ENCODE data around the gene PPP1CA. TPM values are rescaled to one million over a fixed set of nuclear protein-coding genes. Genes with fewer than 3 reads are reported as not detected.

PPP1CA gene
- polyA plus RNA-seq, 1 donor: 112 TPM

- Histone ChIP-seq H3K4me3 (ENCODE audit: low read length) (peak within 1 kb of the TSS; percentile 50), H3K4me1 (ENCODE audit: control insufficient read depth, insufficient read depth, low read length) (peaks cover 45% of the 10 kb centered on the region), H3K27ac (ENCODE audit: low read length) (peak within 1 kb of the TSS; percentile 71), H3K27me3 (ENCODE audit: control insufficient read depth, insufficient read depth, low read length) (peaks cover 10% of the 10 kb centered on the region), H3K9me3 (ENCODE audit: control insufficient read depth, low read depth, low read length) (no peaks in the 10 kb centered on the region), H3K36me3 (ENCODE audit: control insufficient read depth, insufficient read depth, low read length) (no peaks in the 10 kb centered on the region)
- peak in 1 of 2 donors; percentile 77 for DNase-seq
- WGBS (ENCODE audit: insufficient coverage, low lambda C conversion rate): 0% methylated on average over 2 of the region's 76 CpGs
Measured at GRCh38 chr11:67372993-67373647, 28.5 kb downstream of the PPP1CA start, which contains the start of gene CLCF1. TSS of gene CLCF1 (minus strand) at chr11:67373598. CDS start at chr11:67373539, 59 bp downstream.

GRCh38 chr11:67372321-67372992, 29.2 kb downstream of the PPP1CA start:
- H3K4me3 ChIP-seq (ENCODE audit: low read length): peak overlapping the region; percentile 50
- no peaks in the 10 kb centered on the region for H3K9me3 ChIP-seq (ENCODE audit: control insufficient read depth, low read depth, low read length)
- peak in 1 of 2 donors; percentile 54 for DNase-seq
- WGBS (ENCODE audit: insufficient coverage, low lambda C conversion rate): no CpG with 5 or more reads among the region's 78 CpGs
- H3K36me3 ChIP-seq (ENCODE audit: control insufficient read depth, insufficient read depth, low read length): no peaks in the 10 kb centered on the region
- peaks cover 10% of the 10 kb centered on the region for H3K27me3 ChIP-seq (ENCODE audit: control insufficient read depth, insufficient read depth, low read length)
- H3K27ac ChIP-seq (ENCODE audit: low read length): peak overlapping the region; percentile 71
- H3K4me1 ChIP-seq (ENCODE audit: control insufficient read depth, insufficient read depth, low read length): peaks cover 51% of the 10 kb centered on the region

GRCh38 chr11:67371911-67372320, 29.7 kb downstream of the PPP1CA start:
- no CpG with 5 or more reads among the region's 16 CpGs for WGBS (ENCODE audit: insufficient coverage, low lambda C conversion rate)
- peak overlapping the region; percentile 71 for H3K27ac ChIP-seq (ENCODE audit: low read length)
- H3K36me3 ChIP-seq (ENCODE audit: control insufficient read depth, insufficient read depth, low read length): no peaks in the 10 kb centered on the region
- no peak for DNase-seq
- H3K27me3 ChIP-seq (ENCODE audit: control insufficient read depth, insufficient read depth, low read length): peaks cover 10% of the 10 kb centered on the region
- H3K4me1 ChIP-seq (ENCODE audit: control insufficient read depth, insufficient read depth, low read length): peaks cover 57% of the 10 kb centered on the region
- no peaks in the 10 kb centered on the region for H3K9me3 ChIP-seq (ENCODE audit: control insufficient read depth, low read depth, low read length)
- peak overlapping the region; percentile 50 for H3K4me3 ChIP-seq (ENCODE audit: low read length)

DNA sequence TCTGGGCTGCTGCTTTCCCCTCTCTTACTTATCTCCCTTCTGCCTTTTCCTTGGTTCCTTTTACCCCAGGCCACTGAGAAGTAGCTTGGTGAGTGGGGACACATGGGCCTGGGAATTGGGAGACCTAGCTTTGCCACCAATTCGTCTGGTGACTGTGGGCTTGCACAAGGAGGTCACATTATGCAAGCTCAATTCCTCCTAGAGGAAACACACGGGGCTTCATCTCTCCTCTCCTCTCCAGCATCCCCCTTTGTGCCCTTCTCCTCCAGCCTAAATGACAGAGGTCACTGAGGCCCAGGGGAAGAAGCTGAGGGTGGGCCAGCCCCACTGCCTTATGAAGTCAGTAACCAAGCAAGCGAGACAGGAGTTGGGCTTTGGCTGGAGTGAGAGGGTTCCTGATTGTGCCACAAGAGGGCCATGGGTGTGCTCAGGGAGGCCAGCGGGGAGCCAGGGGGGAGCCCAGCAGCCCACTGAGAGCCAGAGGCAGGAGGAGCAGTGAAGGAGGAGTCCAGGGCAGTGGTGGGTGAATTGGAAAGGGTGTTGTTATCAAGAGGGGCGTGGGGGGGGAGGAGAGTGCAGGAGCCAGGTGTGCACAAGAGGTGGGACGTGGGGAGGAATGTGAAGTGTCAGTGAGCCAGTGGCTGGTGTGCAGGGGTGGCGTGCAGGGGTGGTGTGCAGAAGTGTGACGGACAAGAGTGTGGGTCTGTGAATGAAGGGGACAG, 30.3 kb downstream of the PPP1CA start:
- H3K4me3 ChIP-seq (ENCODE audit: low read length): peak overlapping the region; percentile 50
- peak in 1 of 2 donors; percentile 57 for DNase-seq
- H3K4me1 ChIP-seq (ENCODE audit: control insufficient read depth, insufficient read depth, low read length): peaks cover 62% of the 10 kb centered on the region
- H3K9me3 ChIP-seq (ENCODE audit: control insufficient read depth, low read depth, low read length): no peaks in the 10 kb centered on the region
- WGBS (ENCODE audit: insufficient coverage, low lambda C conversion rate): no CpG with 5 or more reads among the region's 8 CpGs
- peak overlapping the region; percentile 71 for H3K27ac ChIP-seq (ENCODE audit: low read length)
- no peaks in the 10 kb centered on the region for H3K36me3 ChIP-seq (ENCODE audit: control insufficient read depth, insufficient read depth, low read length)
- H3K27me3 ChIP-seq (ENCODE audit: control insufficient read depth, insufficient read depth, low read length): peaks cover 9% of the 10 kb centered on the region

GRCh38 chr11:67370351-67371076, 31.1 kb downstream of the PPP1CA start:
- Histone ChIP-seq H3K4me1 (ENCODE audit: control insufficient read depth, insufficient read depth, low read length) (peaks cover 71% of the 10 kb centered on the region), H3K27me3 (ENCODE audit: control insufficient read depth, insufficient read depth, low read length) (peaks cover 1% of the 10 kb centered on the region), H3K36me3 (ENCODE audit: control insufficient read depth, insufficient read depth, low read length) (no peaks in the 10 kb centered on the region), H3K4me3 (ENCODE audit: low read length) (no peak overlapping the region), H3K27ac (ENCODE audit: low read length) (peak overlapping the region; percentile 76), H3K9me3 (ENCODE audit: control insufficient read depth, low read depth, low read length) (no peaks in the 10 kb centered on the region)
- peak in 1 of 2 donors; percentile 54 for DNase-seq
- WGBS (ENCODE audit: insufficient coverage, low lambda C conversion rate): no CpG with 5 or more reads among the region's 14 CpGs

- Histone ChIP-seq H3K4me1 (ENCODE audit: control insufficient read depth, insufficient read depth, low read length) (peaks cover 76% of the 10 kb centered on the region), H3K4me3 (ENCODE audit: low read length) (no peak overlapping the region), H3K9me3 (ENCODE audit: control insufficient read depth, low read depth, low read length) (no peaks in the 10 kb centered on the region), H3K27ac (ENCODE audit: low read length) (peak overlapping the region; percentile 76), H3K36me3 (ENCODE audit: control insufficient read depth, insufficient read depth, low read length) (peaks cover 4% of the 10 kb centered on the region), H3K27me3 (ENCODE audit: control insufficient read depth, insufficient read depth, low read length) (no peaks in the 10 kb centered on the region)
- DNase-seq: peak in 1 of 2 donors; percentile 29
- WGBS (ENCODE audit: insufficient coverage, low lambda C conversion rate): no CpG with 5 or more reads among the region's 12 CpGs
Measured at GRCh38 chr11:67369801-67370284, 31.8 kb downstream of the PPP1CA start.

GRCh38 chr11:67369275-67369674, 32.4 kb downstream of the PPP1CA start:
- Histone ChIP-seq H3K27me3 (ENCODE audit: control insufficient read depth, insufficient read depth, low read length) (no peaks in the 10 kb centered on the region), H3K4me3 (ENCODE audit: low read length) (no peak overlapping the region), H3K36me3 (ENCODE audit: control insufficient read depth, insufficient read depth, low read length) (peaks cover 10% of the 10 kb centered on the region), H3K4me1 (ENCODE audit: control insufficient read depth, insufficient read depth, low read length) (peaks cover 74% of the 10 kb centered on the region), H3K9me3 (ENCODE audit: control insufficient read depth, low read depth, low read length) (no peaks in the 10 kb centered on the region), H3K27ac (ENCODE audit: low read length) (peak overlapping the region; percentile 76)
- no CpG with 5 or more reads among the region's 8 CpGs for WGBS (ENCODE audit: insufficient coverage, low lambda C conversion rate)
- DNase-seq: peak in 1 of 2 donors; percentile 1

- Histone ChIP-seq H3K4me3 (ENCODE audit: low read length) (no peak overlapping the region), H3K36me3 (ENCODE audit: control insufficient read depth, insufficient read depth, low read length) (peaks cover 11% of the 10 kb centered on the region), H3K9me3 (ENCODE audit: control insufficient read depth, low read depth, low read length) (no peaks in the 10 kb centered on the region), H3K27ac (ENCODE audit: low read length) (no peak overlapping the region), H3K4me1 (ENCODE audit: control insufficient read depth, insufficient read depth, low read length) (peaks cover 68% of the 10 kb centered on the region), H3K27me3 (ENCODE audit: control insufficient read depth, insufficient read depth, low read length) (no peaks in the 10 kb centered on the region)
- DNase-seq: no peak
- WGBS (ENCODE audit: insufficient coverage, low lambda C conversion rate): no CpG with 5 or more reads among the region's 3 CpGs
Measured at GRCh38 chr11:67368621-67369020, 33.0 kb downstream of the PPP1CA start.

- DNase-seq: peak in 1 of 2 donors; percentile 9
- H3K27me3 ChIP-seq (ENCODE audit: control insufficient read depth, insufficient read depth, low read length): no peaks in the 10 kb centered on the region
- 80% methylated on average over 1 of the region's 7 CpGs for WGBS (ENCODE audit: insufficient coverage, low lambda C conversion rate)
- peaks cover 11% of the 10 kb centered on the region for H3K36me3 ChIP-seq (ENCODE audit: control insufficient read depth, insufficient read depth, low read length)
- H3K4me1 ChIP-seq (ENCODE audit: control insufficient read depth, insufficient read depth, low read length): peaks cover 68% of the 10 kb centered on the region
- H3K4me3 ChIP-seq (ENCODE audit: low read length): no peak overlapping the region
- H3K9me3 ChIP-seq (ENCODE audit: control insufficient read depth, low read depth, low read length): no peaks in the 10 kb centered on the region
- peak overlapping the region; percentile 43 for H3K27ac ChIP-seq (ENCODE audit: low read length)
Measured at GRCh38 chr11:67367761-67368227, 33.9 kb downstream of the PPP1CA start.
